ENCODE results near the gene SMIM1.

- TF ChIP-seq CTCF (conservative IDR thresholded peaks at IDR 0.05; ENCODE audit: low read length) (no peak), EZH2phosphoT487 (IDR thresholded peaks at IDR 0.05; ENCODE audit: borderline replicate concordance, low read depth, low read length) (no peak)
Measured at GRCh38 chr1:3750741-3751140, 21.8 kb upstream of the SMIM1 start.

All from OCI-LY7 (cell line).